Endothelial cell of umbilical vein (primary cell): ENCODE results near the gene CMTM3. TPM values are rescaled to one million over a fixed set of nuclear protein-coding genes. Genes with fewer than 3 reads are reported as not detected.

Experiments
- BruUV-seq: library from RNA; stranded (reverse); fragments of 400-500 nt; replicated peaks from 2 replicates; lab custom pipeline; 2021; lab: Mats Ljungman, UMichigan
- CTCF ChIA-PET: fragments of 300-600, 350-600 bp; sonication (Branson Sonifier 250); formaldehyde crosslinking; loops from one replicate; lab custom pipeline; 2021; ENCODE audit warnings: antibody characterized with exemption, inconsistent platforms; lab: Charles Lee
- POLR2A ChIA-PET: fragments of 300-600, 350-600 bp; sonication (Branson Sonifier 250); formaldehyde crosslinking; loops from one replicate; lab custom pipeline; 2021; ENCODE audit warnings: antibody characterized with exemption, inconsistent platforms; lab: Charles Lee
- DNase-seq: peaks from one replicate; pipeline ENCODE4 v3.0.0-alpha.2; 2011; ENCODE audit warnings: low read depth, low spot score
- FAIRE-seq: peaks from 2 replicates; lab custom pipeline; 2011; peaks lifted over from hg19 to GRCh38; lab: Jason Lieb, UNC
- H2AFZ ChIP-seq: 2 replicates; pipeline ENCODE4 v1.6.0; 2012; ENCODE audit warnings: low read depth, low read length, control low read depth, inconsistent platforms
- H3K27ac ChIP-seq: 2 replicates; pipeline ENCODE4 v1.5.1; 2011; ENCODE audit warnings: low read depth, mild to moderate bottlenecking, control low read depth, low read length, moderate library complexity; ENCODE audit not compliant: insufficient read depth
- H3K27me3 ChIP-seq, 2 experiments: 2 replicates each; pipeline versions ENCODE4 v1.6.0 to v1.6.1; 2011; ENCODE audit warnings: low read length in 2 of 2, mixed read lengths in 1 of 2; ENCODE audit not compliant: control insufficient read depth in 2 of 2, insufficient read depth in 2 of 2
- H3K36me3 ChIP-seq, 2 experiments: 2 replicates in 1 of 2; 3 replicates in 1 of 2; pipeline ENCODE4 v1.5.1; 2011; ENCODE audit warnings: low read length in 2 of 2, mild to moderate bottlenecking in 1 of 2, moderate library complexity in 1 of 2; ENCODE audit not compliant: control insufficient read depth in 2 of 2, insufficient read depth in 2 of 2; ENCODE audit errors: extremely low read depth in 1 of 2
- H3K4me1 ChIP-seq: 3 replicates; pipeline ENCODE4 v1.5.1; 2011; ENCODE audit warnings: mild to moderate bottlenecking, low read length; ENCODE audit not compliant: control insufficient read depth, insufficient read depth; ENCODE audit errors: extremely low read depth
- H3K4me2 ChIP-seq: 2 replicates; pipeline ENCODE4 v1.6.1; 2011; ENCODE audit warnings: low read length, control low read depth, mixed read lengths; ENCODE audit not compliant: insufficient read depth
- H3K4me3 ChIP-seq, 3 experiments: fragments of 200-600 bp in 1 of 3; sonication (generic), shearing (Covaris generic) in 1 of 3; replicated peaks in 1 of 3; 2 replicates each; pipeline ENCODE4 v1.5.1; 2011 to 2016; ENCODE audit warnings: control low read depth in 3 of 3, low read length in 3 of 3, mild to moderate bottlenecking in 2 of 3, inconsistent platforms in 1 of 3, low read depth in 1 of 3, moderate library complexity in 1 of 3; ENCODE audit not compliant: insufficient read depth in 1 of 3
- H3K79me2 ChIP-seq: 2 replicates; pipeline ENCODE4 v1.6.0; 2012; ENCODE audit warnings: low read length, inconsistent platforms; ENCODE audit not compliant: control insufficient read depth, insufficient read depth
- H3K9ac ChIP-seq: replicated peaks from 2 replicates; pipeline ENCODE3; 2011; ENCODE audit warnings: low read length, control low read depth; ENCODE audit not compliant: insufficient read depth; ENCODE audit errors: extremely low read depth
- H3K9me1 ChIP-seq: replicated peaks from 3 replicates; pipeline ENCODE4 v1.6.0; 2011; ENCODE audit warnings: mild to moderate bottlenecking, low read length; ENCODE audit not compliant: control insufficient read depth, insufficient read depth; ENCODE audit errors: extremely low read depth
- H3K9me3 ChIP-seq: replicated peaks from 2 replicates; pipeline ENCODE4 v1.5.1; 2012; ENCODE audit warnings: low read length, inconsistent platforms; ENCODE audit not compliant: control insufficient read depth, insufficient read depth
- H4K20me1 ChIP-seq: replicated peaks from 2 replicates; pipeline ENCODE3; 2011; ENCODE audit warnings: mild to moderate bottlenecking, low read length; ENCODE audit not compliant: control insufficient read depth, insufficient read depth; ENCODE audit errors: extremely low read depth
- EZH2 ChIP-seq: IDR thresholded peaks from 2 replicates; pipeline ENCODE4 v1.6.1; 2012; ENCODE audit warnings: borderline replicate concordance, low read depth, mild to moderate bottlenecking, moderate library complexity, low read length, inconsistent platforms; ENCODE audit not compliant: severe bottlenecking
- FOS ChIP-seq: IDR thresholded peaks from 2 replicates; pipeline ENCODE4 v1.6.1; 2011; ENCODE audit warnings: mild to moderate bottlenecking, low read length, moderate library complexity, borderline replicate concordance; ENCODE audit not compliant: insufficient read depth
- GATA2 ChIP-seq: IDR thresholded peaks from 2 replicates; pipeline ENCODE4 v1.7.0; 2011; ENCODE audit warnings: low read depth, mild to moderate bottlenecking, moderate library complexity, mixed read lengths, low read length; ENCODE audit not compliant: insufficient read length, insufficient read depth
- JUN ChIP-seq: IDR thresholded peaks from 2 replicates; pipeline ENCODE4 v1.6.1; 2011; ENCODE audit warnings: borderline replicate concordance, low read depth; ENCODE audit not compliant: insufficient read length, insufficient read depth
- MYC ChIP-seq: IDR thresholded peaks from one replicate; pipeline ENCODE4 v1.6.1; 2011; ENCODE audit warnings: mild to moderate bottlenecking, low read depth, low read length
- POLR2A ChIP-seq: IDR thresholded peaks from 2 replicates; pipeline ENCODE4 v1.6.1; 2012; ENCODE audit warnings: low read depth, mild to moderate bottlenecking, control low read depth, low read length
- POLR2AphosphoS5 ChIP-seq: IDR thresholded peaks from 2 replicates; pipeline ENCODE4 v1.6.1; 2012; ENCODE audit warnings: low read depth, mild to moderate bottlenecking, control low read depth, low read length, moderate library complexity; ENCODE audit not compliant: insufficient read depth
- dilution Hi-C: fragments of 300-500 bp; cut with MboI; formaldehyde crosslinking; loops from one replicate; pipeline ENCODE4 v1.15.0; 2019; ENCODE audit warnings: low sequenced_read_pairs; ENCODE audit not compliant: extremely low pct_ligation_motif_present
- intact Hi-C: fragments of 100-400 bp; cut with micrococcal nuclease; formaldehyde crosslinking; loops from one replicate; pipeline ENCODE4 v1.10.0; 2022
- polyA plus RNA-seq, 4 experiments: library from polyadenylated mRNA; depleted of rRNA in 3 of 4; stranded (reverse) in 3 of 4; unstranded in 1 of 4; fragments of >200 nt; gene quantifications; 2 replicates each; pipeline versions ENCODE4 v1.2.1 to v1.2.3, GENCODE V29; 2011 to 2012; ENCODE audit warnings: missing spikeins in 1 of 4
- total RNA-seq: library from RNA; stranded (reverse); gene quantifications from 2 replicates; pipeline ENCODE4 v1.2.3, GENCODE V29; 2021
- TF ChIP-seq, protein P1 (sequence below), 2 donors: IDR thresholded peaks; 1 replicate in 1 of 2; 2 replicates in 1 of 2; pipeline ENCODE4 v1.5.1; 2011; ENCODE audit warnings: low read length in 2 of 2, mild to moderate bottlenecking in 2 of 2, moderate library complexity in 2 of 2, control low read depth in 1 of 2, inconsistent platforms in 1 of 2, low read depth in 1 of 2; ENCODE audit not compliant: insufficient read depth in 1 of 2; ENCODE audit errors: extremely low read depth in 1 of 2
- TF ChIP-seq, protein P2 (sequence below): IDR thresholded peaks from 2 replicates; pipeline ENCODE4 v1.6.1; 2011; ENCODE audit not compliant: insufficient read depth, insufficient read length

The CMTM3 gene
- total and polyA plus RNA-seq, 2 donors (not counting 3 experiments of a cell fraction or from before 2014, with no cell fraction given): 83.6 to 86.2 TPM

DNA sequence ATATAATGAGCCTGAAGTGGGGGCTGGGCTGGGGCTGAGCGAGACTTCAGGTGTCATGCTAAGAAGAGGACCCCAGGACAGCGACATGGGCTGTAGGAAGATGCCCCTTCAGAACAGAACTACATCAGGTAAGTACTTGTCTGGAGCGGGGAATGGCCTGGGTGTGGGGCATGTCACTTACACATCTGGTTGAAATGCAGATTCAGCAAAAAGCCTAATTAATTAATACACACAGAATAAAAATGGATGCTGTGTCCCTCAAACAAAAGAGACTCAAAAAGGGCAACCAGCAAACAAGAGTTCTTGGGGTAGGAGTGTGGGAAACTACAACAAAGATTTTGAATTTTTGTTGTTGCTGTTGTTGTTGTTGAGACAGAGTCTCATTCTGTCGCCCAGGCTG lies 13.5 kb upstream of the CMTM3 start:
- H3K79me2 ChIP-seq: no peaks in the 10 kb centered on the region
- no peak overlapping the region for H3K4me3 ChIP-seq
- H2AFZ ChIP-seq: no peak overlapping the region
- dilution Hi-C loops: no loop called here
- no peak overlapping the region for H3K9ac ChIP-seq
- H3K4me2 ChIP-seq: no peak overlapping the region
- no peaks in the 10 kb centered on the region for H3K9me1 ChIP-seq
- no peaks in the 10 kb centered on the region for H3K9me3 ChIP-seq
- H4K20me1 ChIP-seq: no peaks in the 10 kb centered on the region
- no peak for TF ChIP-seq MYC
- TF ChIP-seq, protein P1, sequence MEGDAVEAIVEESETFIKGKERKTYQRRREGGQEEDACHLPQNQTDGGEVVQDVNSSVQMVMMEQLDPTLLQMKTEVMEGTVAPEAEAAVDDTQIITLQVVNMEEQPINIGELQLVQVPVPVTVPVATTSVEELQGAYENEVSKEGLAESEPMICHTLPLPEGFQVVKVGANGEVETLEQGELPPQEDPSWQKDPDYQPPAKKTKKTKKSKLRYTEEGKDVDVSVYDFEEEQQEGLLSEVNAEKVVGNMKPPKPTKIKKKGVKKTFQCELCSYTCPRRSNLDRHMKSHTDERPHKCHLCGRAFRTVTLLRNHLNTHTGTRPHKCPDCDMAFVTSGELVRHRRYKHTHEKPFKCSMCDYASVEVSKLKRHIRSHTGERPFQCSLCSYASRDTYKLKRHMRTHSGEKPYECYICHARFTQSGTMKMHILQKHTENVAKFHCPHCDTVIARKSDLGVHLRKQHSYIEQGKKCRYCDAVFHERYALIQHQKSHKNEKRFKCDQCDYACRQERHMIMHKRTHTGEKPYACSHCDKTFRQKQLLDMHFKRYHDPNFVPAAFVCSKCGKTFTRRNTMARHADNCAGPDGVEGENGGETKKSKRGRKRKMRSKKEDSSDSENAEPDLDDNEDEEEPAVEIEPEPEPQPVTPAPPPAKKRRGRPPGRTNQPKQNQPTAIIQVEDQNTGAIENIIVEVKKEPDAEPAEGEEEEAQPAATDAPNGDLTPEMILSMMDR (IDR thresholded peaks at IDR 0.05; ENCODE audit: extremely low read depth in 1 of 2, insufficient read depth in 1 of 2, low read depth in 1 of 2, low read length in 2 of 2): no peak
- no peak for TF ChIP-seq EZH2
- TF ChIP-seq, protein P2, sequence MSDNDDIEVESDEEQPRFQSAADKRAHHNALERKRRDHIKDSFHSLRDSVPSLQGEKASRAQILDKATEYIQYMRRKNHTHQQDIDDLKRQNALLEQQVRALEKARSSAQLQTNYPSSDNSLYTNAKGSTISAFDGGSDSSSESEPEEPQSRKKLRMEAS: no peak
- no peak for TF ChIP-seq POLR2A
- no TSS peak for BruUV-seq
- ChIA-PET CTCF (interaction anchor here (0.7 to 2.3 kb wide), 6 partner anchors 11 to 184 kb away, joined by 3 to 24 read pairs (median 4); no protein-coding TSS in a partner anchor), POLR2A (no interaction called here)
- no peaks in the 10 kb centered on the region for H3K36me3 ChIP-seq
- peaks cover 0 to 3% of the 10 kb centered on the region in 2 experiments for H3K27me3 ChIP-seq
- intact Hi-C loops: no loop called here
- peaks cover 1% of the 10 kb centered on the region for H3K4me1 ChIP-seq
- FAIRE-seq (no peak), DNase-seq (no peak)
- no peak overlapping the region for H3K27ac ChIP-seq

DNA sequence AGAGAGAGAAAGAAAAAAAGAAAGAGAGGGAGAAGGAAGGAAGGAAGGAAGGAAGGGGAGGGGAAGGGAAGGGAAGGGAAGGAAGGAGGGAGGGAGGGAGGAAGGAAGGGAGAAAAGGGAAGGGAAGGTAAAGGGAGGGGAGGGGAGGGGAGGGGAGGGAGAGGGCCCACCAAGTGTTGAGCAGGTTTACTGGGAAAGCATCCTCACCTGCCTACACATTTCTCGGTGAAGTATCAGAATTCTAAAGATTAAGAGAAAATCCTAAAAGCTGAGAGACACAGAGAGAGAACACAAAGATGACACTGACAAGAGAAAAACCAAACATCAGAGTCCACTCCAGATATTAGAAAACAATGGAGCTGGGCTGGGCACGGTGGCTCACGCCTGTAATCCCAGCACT lies 12.3 kb upstream of the CMTM3 start:
- H3K9me3 ChIP-seq: no peaks in the 10 kb centered on the region
- H3K4me2 ChIP-seq: no peak overlapping the region
- DNase-seq: no peak
- BruUV-seq: no TSS peak
- H3K9me1 ChIP-seq: no peaks in the 10 kb centered on the region
- no peak overlapping the region for H3K9ac ChIP-seq
- no peaks in the 10 kb centered on the region for H3K36me3 ChIP-seq
- intact Hi-C loops: no loop called here
- dilution Hi-C loops: no loop called here
- ChIA-PET CTCF (interaction anchor here (1.1 kb wide), 1 partner anchor 77 kb away, joined by 4 read pairs; no protein-coding TSS in a partner anchor), POLR2A (no interaction called here)
- H3K79me2 ChIP-seq: no peaks in the 10 kb centered on the region
- FAIRE-seq: no peak
- H3K4me3 ChIP-seq: no peak overlapping the region
- no peak for TF ChIP-seq FOS
- TF ChIP-seq POLR2AphosphoS5: no peak
- no peak for TF ChIP-seq EZH2
- TF ChIP-seq, protein P2: no peak
- no peak for TF ChIP-seq MYC
- no peak for TF ChIP-seq JUN
- TF ChIP-seq POLR2A: no peak
- TF ChIP-seq, protein P1 (IDR thresholded peaks at IDR 0.05; ENCODE audit: extremely low read depth in 1 of 2, insufficient read depth in 1 of 2, low read depth in 1 of 2, low read length in 2 of 2): no peak
- no peak for TF ChIP-seq GATA2
- H3K27ac ChIP-seq: no peak overlapping the region
- peaks cover 0 to 6% of the 10 kb centered on the region in 2 experiments for H3K27me3 ChIP-seq
- H4K20me1 ChIP-seq: no peaks in the 10 kb centered on the region
- H2AFZ ChIP-seq: no peak overlapping the region
- H3K4me1 ChIP-seq: no peaks in the 10 kb centered on the region
